Left ventricle myocardium superior (tissue), 1 donor: ENCODE results near the gene KRTAP19-7. TPM values are rescaled to one million over a fixed set of nuclear protein-coding genes. Genes with fewer than 3 reads are reported as not detected.

Experiments
- ATAC-seq: fragments of 200-7000 bp; cut with Tn5 transposase; one replicate; pipeline ENCODE4 v1.9.1; 2020; ENCODE audit warnings: mild to moderate bottlenecking, moderate library complexity
- DNase-seq: peaks from one replicate; pipeline ENCODE4 v3.0.0-alpha.2; 2020
- intact Hi-C: fragments of 100-400 bp; cut with micrococcal nuclease; formaldehyde crosslinking; loops from one replicate; pipeline ENCODE4 v1.11.0; 2022
- long read RNA-seq: library from polyadenylated mRNA; unstranded; transcript quantifications from one replicate; pipeline ENCODE4 v2.0.0, GENCODE V29; 2021
- total RNA-seq: library from RNA; stranded (reverse); fragmentation: NEBNext Ultra II Directional; extraction: Animal tissue kit (Norgen Biotek cat#: 25700); gene quantifications from one replicate; pipeline ENCODE4 v1.2.1, GENCODE V29; 2021
- donor health status: DM: no; HTN: yes; CAD: no; lungs with severe emphysema.

KRTAP19-7 gene, protein sequence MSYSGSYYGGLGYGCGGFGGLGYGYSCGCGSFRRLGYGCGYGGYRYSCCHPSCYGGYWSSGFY
- not detected for total RNA-seq
- long read RNA-seq, partial matches to known transcripts = 0 of 1 reads
- long read RNA-seq, other reads (novel, unspliced or antisense) = 0 of 1 reads

DNA sequence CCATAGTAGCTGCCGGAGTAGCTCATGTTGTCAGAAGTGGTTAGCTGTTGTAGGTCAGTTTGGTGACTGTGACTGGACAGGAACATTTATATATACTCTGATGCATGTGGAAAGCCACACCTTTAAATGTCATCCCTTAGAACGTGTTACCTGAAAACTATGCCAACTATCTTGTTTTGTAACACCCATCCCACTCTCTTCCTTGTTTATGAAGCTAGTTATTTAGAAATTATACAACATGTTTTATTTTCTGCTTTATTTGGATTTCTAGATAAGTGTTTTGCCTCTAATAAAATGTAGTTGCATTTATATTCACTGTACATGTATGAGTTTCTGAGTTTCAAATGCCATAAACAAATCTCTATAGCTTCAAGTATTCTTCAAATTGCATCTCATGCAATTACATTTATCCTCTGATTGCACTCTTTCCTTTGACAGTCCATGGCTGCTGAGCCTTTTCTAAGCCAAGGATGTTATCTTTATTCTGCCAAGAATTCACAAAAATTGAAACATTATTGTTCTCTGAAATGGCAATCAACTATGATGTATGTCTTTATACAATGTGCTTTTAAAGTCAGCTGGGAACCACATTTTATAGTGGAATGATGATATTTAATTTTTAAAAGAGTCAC is at the start of gene KRTAP19-7:
Gene KRTAP19-7 (minus strand): TSS at position 51 of the 632 bp plus-strand sequence. CDS start 25 bp downstream, at position 26.
- intact Hi-C loops = no loop called here
- DNase-seq = no peak
- ATAC-seq = no peak

DNA sequence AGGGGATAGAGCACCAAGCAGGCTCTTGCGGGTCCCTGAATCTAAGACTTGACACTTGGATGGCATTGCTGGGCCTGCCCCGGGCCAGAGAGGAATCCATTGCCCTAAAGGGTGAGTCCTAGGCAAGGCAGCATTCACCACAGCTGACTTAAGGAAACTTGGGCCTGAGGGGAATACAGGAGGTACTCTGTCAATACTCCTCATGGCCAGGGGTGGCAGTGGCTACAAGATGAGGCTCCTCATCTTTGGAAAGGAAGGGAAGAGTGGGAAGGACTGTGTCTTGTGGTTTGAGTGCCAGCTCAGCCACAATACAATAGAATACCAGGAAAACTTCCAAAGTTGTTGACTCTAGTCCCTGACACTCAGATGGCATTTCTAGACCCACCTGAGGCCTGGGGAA is 44.9 kb upstream of the KRTAP19-7 start:
- DNase-seq = no peak
- ATAC-seq = no peak
- intact Hi-C loops = no loop called here

GRCh38 chr21:30600787-30601186 is 39.7 kb upstream of the KRTAP19-7 start, which contains the start of gene KRTAP22-1:
TSS of gene KRTAP22-1 (plus strand) at chr21:30601087.
- DNase-seq (no peak), ATAC-seq (no peak)
- intact Hi-C loops = no loop called here

GRCh38 chr21:30598802-30599201 is 37.7 kb upstream of the KRTAP19-7 start, which contains the start of gene KRTAP6-2:
TSS of gene KRTAP6-2 (minus strand) at chr21:30598902. CDS start at chr21:30598874, 28 bp downstream.
- no peak for ATAC-seq

GRCh38 chr21:30592140-30592539 is 31.0 kb upstream of the KRTAP19-7 start, which contains the start of gene KRTAP6-3:
TSS of gene KRTAP6-3 (plus strand) at chr21:30592440. CDS start at chr21:30592446, 6 bp downstream.
- intact Hi-C loops = no loop called here
- DNase-seq (no peak), ATAC-seq (no peak)

More at GRCh38 chr21:30598802-30599201, 37.7 kb upstream of the KRTAP19-7 start, which contains the start of gene KRTAP6-2:
- DNase-seq = no peak
- intact Hi-C loops = no loop called here

GRCh38 chr21:30590297-30590696 is 29.2 kb upstream of the KRTAP19-7 start, which contains the start of gene KRTAP22-2:
TSS of gene KRTAP22-2 (minus strand) at chr21:30590397.
- DNase-seq = no peak
- intact Hi-C loops = no loop called here
- no peak for ATAC-seq

- DNase-seq (no peak), ATAC-seq (no peak)
- intact Hi-C loops = no loop called here
Observed at GRCh38 chr21:30582870-30583269, 21.8 kb upstream of the KRTAP19-7 start.

DNA sequence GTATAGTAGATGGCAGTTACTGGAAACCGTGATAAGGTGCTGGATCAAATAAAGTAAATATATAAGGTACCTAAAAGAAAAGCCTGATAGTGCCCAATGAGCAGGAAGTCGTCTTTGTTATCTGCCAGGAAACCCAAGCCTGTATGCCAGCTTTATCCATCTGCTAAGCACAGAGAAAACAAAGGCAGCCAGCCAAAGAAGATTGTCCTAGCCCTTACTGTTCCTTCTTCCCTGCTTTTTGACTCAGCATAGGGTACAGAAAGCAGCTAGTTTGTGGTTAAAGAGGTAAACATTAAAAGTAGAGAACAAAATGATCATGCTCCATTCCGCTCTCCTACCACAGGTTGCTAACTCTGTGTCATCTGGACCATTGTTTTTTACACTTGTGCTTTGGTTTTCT is 19.0 kb upstream of the KRTAP19-7 start:
- ATAC-seq (no peak), DNase-seq (no peak)
- intact Hi-C loops = no loop called here

GRCh38 chr21:30579346-30579745 is 18.2 kb upstream of the KRTAP19-7 start:
- intact Hi-C loops = no loop called here
- DNase-seq (no peak), ATAC-seq (no peak)

DNA sequence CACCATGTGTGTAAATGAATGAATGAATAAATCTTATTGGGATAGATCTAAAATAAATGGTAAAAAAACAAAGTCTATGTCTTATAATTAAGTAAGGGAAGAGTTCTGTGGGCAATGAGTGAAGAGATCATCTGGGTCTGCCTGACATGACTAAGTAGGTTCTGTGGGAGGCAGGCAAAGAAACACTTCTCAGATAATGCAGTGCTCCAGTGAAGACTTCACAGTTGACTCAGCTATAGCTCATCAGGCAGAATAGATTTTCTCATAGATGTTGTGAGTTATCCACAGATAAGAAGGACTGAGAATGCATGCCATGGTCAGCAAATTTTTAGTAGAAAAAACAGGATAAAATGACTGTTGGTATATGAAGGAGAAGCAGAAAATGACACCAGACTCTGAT is 16.7 kb upstream of the KRTAP19-7 start:
- no peak for DNase-seq
- intact Hi-C loops = no loop called here
- ATAC-seq = no peak

GRCh38 chr21:30567617-30568016 is 6.5 kb upstream of the KRTAP19-7 start:
- DNase-seq (no peak), ATAC-seq (peak; percentile 83)
- intact Hi-C loops = no loop called here

- intact Hi-C loops = no loop called here
- ATAC-seq = no peak
- DNase-seq = no peak
Observed at GRCh38 chr21:30563630-30564029, 2.5 kb upstream of the KRTAP19-7 start.

DNA sequence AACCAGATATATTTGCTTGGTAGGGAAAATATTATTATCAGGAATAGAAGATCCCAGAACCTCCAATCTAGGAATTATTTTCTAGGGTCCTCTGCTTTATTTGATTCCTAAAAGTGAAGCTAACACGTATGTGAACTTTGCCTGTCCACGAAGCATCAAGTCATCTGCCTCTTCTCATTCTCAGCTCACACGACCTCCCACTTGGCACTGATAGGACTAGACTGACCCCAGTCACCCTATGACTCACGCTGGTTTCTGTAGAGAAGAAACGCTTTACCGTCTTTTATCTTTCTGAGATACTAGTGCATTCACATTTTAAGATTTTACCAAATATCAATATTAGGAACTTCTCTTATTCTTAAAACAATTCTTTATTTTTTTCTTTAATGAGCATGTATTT is 2.0 kb upstream of the KRTAP19-7 start:
- no peak for ATAC-seq
- DNase-seq = no peak
- intact Hi-C loops = no loop called here

DNA sequence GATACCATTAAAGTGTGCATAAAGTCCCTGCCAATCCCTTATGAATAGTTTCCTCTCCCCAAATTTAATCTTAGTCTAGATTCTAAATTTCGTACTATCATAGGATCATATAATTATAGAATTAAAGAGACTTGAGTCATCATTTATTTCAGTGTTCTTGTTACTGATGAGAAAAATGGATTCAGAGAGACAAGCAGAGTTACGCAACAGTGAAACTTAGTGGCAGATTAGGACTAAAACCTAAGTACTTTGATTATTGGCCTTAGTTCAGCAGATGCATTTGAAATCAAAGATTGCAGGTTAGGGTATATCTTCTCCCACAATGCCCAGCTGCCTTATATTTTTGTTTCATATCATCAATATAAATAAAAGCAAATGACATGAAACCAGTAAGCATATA is 843 bp upstream of the KRTAP19-7 start:
- no peak for DNase-seq
- ATAC-seq = no peak
- intact Hi-C loops = no loop called here

GRCh38 chr21:30555095-30555494 is 6.0 kb downstream of the KRTAP19-7 start:
- ATAC-seq (no peak), DNase-seq (no peak)
- intact Hi-C loops = no loop called here

DNA sequence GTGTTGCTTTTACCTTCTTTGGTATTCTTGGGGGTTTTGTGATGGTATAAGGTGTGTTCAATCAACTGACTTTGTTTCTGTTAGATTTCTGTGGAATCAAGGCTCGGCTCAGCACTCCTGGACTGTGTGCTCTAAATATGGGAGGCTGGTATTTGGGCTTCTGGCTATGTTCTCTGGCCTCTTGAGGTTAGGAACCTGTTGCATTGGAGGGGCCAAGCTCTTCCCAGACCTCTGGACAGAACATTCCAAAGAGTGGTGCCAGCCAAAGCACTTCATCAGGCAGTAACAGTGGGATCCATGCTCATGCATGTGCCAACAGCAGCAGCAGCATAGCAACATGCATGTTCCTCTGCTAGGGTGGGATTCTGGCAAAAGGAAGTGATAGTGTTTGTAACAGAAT is 8.3 kb downstream of the KRTAP19-7 start:
- intact Hi-C loops = no loop called here
- DNase-seq (peak; percentile 25), ATAC-seq (peak; percentile 63)

- intact Hi-C loops = no loop called here
- no peak for DNase-seq
- no peak for ATAC-seq
Observed at GRCh38 chr21:30541764-30542163, 19.4 kb downstream of the KRTAP19-7 start, which contains the start of gene KRTAP19-6. TSS of gene KRTAP19-6 (minus strand) at chr21:30541864. CDS start at chr21:30541833, 31 bp downstream.

DNA sequence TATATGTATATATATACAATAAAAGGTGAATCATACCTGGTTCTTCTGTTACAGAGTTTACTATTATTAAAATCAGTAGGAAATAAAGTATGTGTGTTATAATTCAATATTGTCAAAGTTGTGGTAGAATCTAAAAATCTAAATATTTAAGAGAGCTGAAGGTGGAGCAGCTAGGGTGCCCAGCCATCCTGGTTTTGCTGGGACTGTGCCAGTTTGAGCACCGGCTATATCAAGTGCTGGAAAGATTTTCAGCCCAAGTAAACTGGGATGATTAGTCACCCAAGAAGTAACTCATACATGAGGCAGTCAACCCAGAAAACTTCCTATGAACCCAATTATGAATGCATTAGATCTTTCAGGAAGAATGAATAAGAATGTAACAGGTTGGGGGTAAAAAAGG is 42.2 kb downstream of the KRTAP19-7 start:
- ATAC-seq (no peak), DNase-seq (no peak)
- intact Hi-C loops = no loop called here

DNA sequence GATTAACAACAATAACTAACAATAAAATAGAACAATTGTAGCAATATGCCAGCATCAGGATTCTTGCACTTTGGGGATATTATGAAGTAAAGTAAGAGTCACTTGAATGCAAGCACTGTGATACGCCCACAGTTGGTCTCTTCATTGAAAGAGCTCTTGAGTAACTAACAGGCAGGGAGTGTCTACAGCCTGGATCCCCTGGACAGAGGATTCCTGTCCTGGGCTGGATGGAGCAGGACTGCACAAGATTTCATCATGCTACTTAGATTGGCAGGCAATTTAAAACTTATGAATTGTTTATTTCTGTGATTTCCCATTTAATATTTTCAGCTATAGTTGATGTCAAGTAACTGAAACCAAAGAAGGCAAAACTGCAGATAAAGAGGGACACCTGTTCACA is 45.4 kb downstream of the KRTAP19-7 start:
- ATAC-seq (no peak), DNase-seq (no peak)
- intact Hi-C loops = no loop called here
